ENCODE results near the gene ZC3H11A. TPM values are rescaled to one million over a fixed set of nuclear protein-coding genes. Genes with fewer than 3 reads are reported as not detected.
"Not testable (repeated sequence)": the region's sequence is repeated elsewhere in the genome, so short reads cannot be mapped to it uniquely, and the experiment has no call there.

ZC3H11A gene
- total RNA-seq, 1 experiment from 2014 or later: 75.1 TPM

GRCh38 chr1:203818399-203818798, 23.0 kb downstream of the ZC3H11A start:
- in situ Hi-C loops (cut with HindIII; ENCODE audit: low pct_unique_long_range_greater_than_20kb, low sequenced_read_pairs): no loop called here
- no peak for DNase-seq (ENCODE audit: low read depth, low spot score)

- in situ Hi-C loops (cut with HindIII; ENCODE audit: low pct_unique_long_range_greater_than_20kb, low sequenced_read_pairs): no loop called here
- no peak for DNase-seq (ENCODE audit: low read depth, low spot score)
These were observed 27.9 kb downstream of the ZC3H11A start for GRCh38 chr1:203823306-203823705.

GRCh38 chr1:203826175-203826574, 30.8 kb downstream of the ZC3H11A start:
- in situ Hi-C loops (cut with HindIII; ENCODE audit: low pct_unique_long_range_greater_than_20kb, low sequenced_read_pairs): no loop called here

GRCh38 chr1:203828002-203828401, 32.6 kb downstream of the ZC3H11A start:
- DNase-seq (ENCODE audit: low read depth, low spot score): no peak
- in situ Hi-C loops (cut with HindIII; ENCODE audit: low pct_unique_long_range_greater_than_20kb, low sequenced_read_pairs): no loop called here

More at GRCh38 chr1:203826175-203826574, 30.8 kb downstream of the ZC3H11A start:
- DNase-seq (ENCODE audit: low read depth, low spot score): no peak

GRCh38 chr1:203828503-203828902, 33.1 kb downstream of the ZC3H11A start:
- no peak for DNase-seq (ENCODE audit: low read depth, low spot score)
- in situ Hi-C loops (cut with HindIII; ENCODE audit: low pct_unique_long_range_greater_than_20kb, low sequenced_read_pairs): no loop called here

GRCh38 chr1:203829247-203829646, 33.8 kb downstream of the ZC3H11A start:
- in situ Hi-C loops (cut with HindIII; ENCODE audit: low pct_unique_long_range_greater_than_20kb, low sequenced_read_pairs); DNase-seq (ENCODE audit: low read depth, low spot score): not testable (repeated sequence)

GRCh38 chr1:203835476-203835875, 40.1 kb downstream of the ZC3H11A start:
- DNase-seq (ENCODE audit: low read depth, low spot score): peak; percentile 11
- in situ Hi-C loops (cut with HindIII; ENCODE audit: low pct_unique_long_range_greater_than_20kb, low sequenced_read_pairs): no loop called here

- in situ Hi-C loops (cut with HindIII; ENCODE audit: low pct_unique_long_range_greater_than_20kb, low sequenced_read_pairs): no loop called here
- DNase-seq (ENCODE audit: low read depth, low spot score): peak; percentile 22
These were observed 43.7 kb downstream of the ZC3H11A start for GRCh38 chr1:203839081-203839480.

- DNase-seq (ENCODE audit: low read depth, low spot score): no peak
- in situ Hi-C loops (cut with HindIII; ENCODE audit: low pct_unique_long_range_greater_than_20kb, low sequenced_read_pairs): no loop called here
These were observed 44.9 kb downstream of the ZC3H11A start for GRCh38 chr1:203840208-203840808.

- in situ Hi-C loops (cut with HindIII; ENCODE audit: low pct_unique_long_range_greater_than_20kb, low sequenced_read_pairs): no loop called here
- no peak for DNase-seq (ENCODE audit: low read depth, low spot score)
These were observed 47.1 kb downstream of the ZC3H11A start for GRCh38 chr1:203842559-203842876.

GRCh38 chr1:203843435-203843834, 48.0 kb downstream of the ZC3H11A start:
- in situ Hi-C loops (cut with HindIII; ENCODE audit: low pct_unique_long_range_greater_than_20kb, low sequenced_read_pairs): no loop called here
- DNase-seq (ENCODE audit: low read depth, low spot score): no peak

Small RNA genes within 50 kb of the gene (small RNA-seq; reads per million reads assigned to genes)
- 0.02 to 0.57 reads per million in 2 experiments for gene ZC3H11A

Other genes with a start within 250 kb of the ZC3H11A start
- gene ATP2B4, start 168.8 kb upstream of the ZC3H11A start, total RNA-seq (2014; rRNA removed; shearing (Covaris generic)): 39.1 and 45.2 TPM in 2 replicates
- not detected in 2 replicates for gene LAX1, start 30.4 kb upstream of the ZC3H11A start, total RNA-seq (2014; rRNA removed; shearing (Covaris generic))
- gene ZBED6, start within 50 bp of the ZC3H11A start, total RNA-seq (2014; rRNA removed; shearing (Covaris generic)): 10.3 and 14.7 TPM in 2 replicates
- gene SNRPE, start 66.0 kb downstream of the ZC3H11A start, total RNA-seq (2014; rRNA removed; shearing (Covaris generic)): 140 and 176 TPM in 2 replicates